PFSK-1 (cell line): ENCODE results near the gene BCAS1.

ENCODE experiments used
- FOXP2 ChIP-seq: optimal IDR thresholded peaks from 2 replicates; pipeline ENCODE3; 2011; ENCODE audit warnings: borderline replicate concordance, control low read depth, inconsistent platforms; ENCODE audit not compliant: insufficient read depth; ENCODE audit errors: extremely low read length, extremely low read depth
- POLR2AphosphoS5 ChIP-seq: IDR thresholded peaks from 2 replicates; pipeline ENCODE4 v1.6.1; 2012; ENCODE audit warnings: low read depth, mild to moderate bottlenecking, control low read depth, low read length, moderate library complexity
- REST ChIP-seq, 2 experiments: IDR thresholded peaks; 2 replicates each; pipeline versions ENCODE4 v1.6.1 to v1.8.0; 2011 to 2012; ENCODE audit warnings: low read depth in 2 of 2, low read length in 2 of 2, control low read depth in 1 of 2, inconsistent platforms in 1 of 2, mild to moderate bottlenecking in 1 of 2, moderate library complexity in 1 of 2; ENCODE audit not compliant: insufficient read depth in 1 of 2
- SIN3A ChIP-seq: IDR thresholded peaks from 2 replicates; pipeline ENCODE4 v1.6.1; 2012; ENCODE audit warnings: mild to moderate bottlenecking, low read length, moderate library complexity, borderline replicate concordance; ENCODE audit not compliant: insufficient read depth
- TAF1 ChIP-seq: IDR thresholded peaks from 2 replicates; pipeline ENCODE4 v1.6.1; 2012; ENCODE audit warnings: low read length, control low read depth, borderline replicate concordance; ENCODE audit not compliant: insufficient read depth

BCAS1 gene

GRCh38 chr20:53914091-53914780 is 156.2 kb downstream of the BCAS1 start:
- TF ChIP-seq REST (IDR thresholded peaks at IDR 0.05; ENCODE audit: insufficient read depth in 1 of 2, low read depth in 2 of 2, low read length in 2 of 2) (no peak), SIN3A (no peak), POLR2AphosphoS5 (no peak), TAF1 (no peak), FOXP2 (no peak)

GRCh38 chr20:53911301-53911700 is 159.1 kb downstream of the BCAS1 start:
- TF ChIP-seq REST (IDR thresholded peaks at IDR 0.05; ENCODE audit: insufficient read depth in 1 of 2, low read depth in 2 of 2, low read length in 2 of 2) (no peak), FOXP2 (no peak), SIN3A (no peak), POLR2AphosphoS5 (no peak), TAF1 (no peak)

GRCh38 chr20:53910351-53911002 is 159.9 kb downstream of the BCAS1 start:
- TF ChIP-seq FOXP2 (no peak), SIN3A (no peak), POLR2AphosphoS5 (no peak), TAF1 (no peak), REST (IDR thresholded peaks at IDR 0.05; ENCODE audit: insufficient read depth in 1 of 2, low read depth in 2 of 2, low read length in 2 of 2) (no peak)

- TF ChIP-seq TAF1 (no peak), POLR2AphosphoS5 (no peak), FOXP2 (no peak), SIN3A (no peak), REST (IDR thresholded peaks at IDR 0.05; ENCODE audit: insufficient read depth in 1 of 2, low read depth in 2 of 2, low read length in 2 of 2) (no peak)
These were observed 162.2 kb downstream of the BCAS1 start for GRCh38 chr20:53907968-53908751.
